Activated CD8-positive, alpha-beta memory T cell treated with anti-CD3 and anti-CD28 coated beads, Interleukin-2, amount 10 ng/mL, durations not matched to agents 7 days and 5 days (primary cell): ENCODE measurements around the gene THTPA. TPM values are rescaled to one million over a fixed set of nuclear protein-coding genes. Genes with fewer than 3 reads are reported as not detected.

Source experiments
- ATAC-seq: fragments of 150-1000 bp; cut with Tn5 transposase; one replicate; pipeline ENCODE4 v1.10.0; 2021; ENCODE audit warnings: moderate library complexity
- CTCF ChIA-PET: fragments of 350-600 bp; sonication (Branson Sonifier 250); formaldehyde crosslinking; loops from one replicate; lab custom pipeline; 2021; ENCODE audit warnings: antibody characterized with exemption; lab: Charles Lee
- DNase-seq: peaks from one replicate; pipeline ENCODE4 v3.0.0-alpha.2; 2020
- H3K27ac Mint-ChIP-seq: one replicate; pipeline ENCODE4 v1.8.0; 2021; ENCODE audit warnings: mild to moderate bottlenecking, mixed read lengths
- H3K27me3 Mint-ChIP-seq: one replicate; pipeline ENCODE4 v1.8.0; 2021; ENCODE audit warnings: mixed read lengths
- H3K36me3 Mint-ChIP-seq: one replicate; pipeline ENCODE4 v1.8.0; 2021; ENCODE audit warnings: mild to moderate bottlenecking, mixed read lengths
- H3K4me1 Mint-ChIP-seq: one replicate; pipeline ENCODE4 v1.8.0; 2021; ENCODE audit warnings: mixed read lengths
- H3K4me3 Mint-ChIP-seq: one replicate; pipeline ENCODE4 v1.8.0; 2021; ENCODE audit warnings: mild to moderate bottlenecking, moderate library complexity, mixed read lengths
- H3K9me3 Mint-ChIP-seq: one replicate; pipeline ENCODE4 v1.8.0; 2022; ENCODE audit warnings: low read depth, mixed read lengths
- total RNA-seq, 2 experiments: library from RNA; stranded (reverse); gene quantifications; one replicate each; pipeline ENCODE4 v1.2.3, GENCODE V29; 2021

The THTPA gene
- total RNA-seq: 10 to 100 TPM; 13.5 to 15.6 TPM

GRCh38 chr14:23555882-23556699, at the start of gene THTPA:
Gene THTPA, plus strand, starts transcription at chr14:23556271. Its CDS starts 487 bp downstream, at chr14:23556758.
- Mint-ChIP-seq H3K36me3 (peaks cover 13% of the 10 kb centered on the region), H3K27ac (peak within 1 kb of the TSS; percentile 93), H3K4me1 (peaks cover 39% of the 10 kb centered on the region), H3K9me3 (no peaks in the 10 kb centered on the region), H3K27me3 (no peaks in the 10 kb centered on the region), H3K4me3 (peak within 1 kb of the TSS; percentile 90)
- peak; percentile 87 for ATAC-seq
- CTCF ChIA-PET: interaction anchor here (0.7 to 10.0 kb wide), 9 partner anchors 11 to 126 kb away, joined by 3 to 212 read pairs (median 4); no protein-coding TSS in a partner anchor
- peak; percentile 97 for DNase-seq

GRCh38 chr14:23512156-23512555, 43.9 kb upstream of the THTPA start:
- Mint-ChIP-seq H3K4me3 (peak overlapping the region; percentile 62), H3K36me3 (no peaks in the 10 kb centered on the region), H3K27me3 (no peaks in the 10 kb centered on the region), H3K4me1 (peaks cover 3% of the 10 kb centered on the region), H3K9me3 (no peaks in the 10 kb centered on the region), H3K27ac (peak overlapping the region; percentile 54)
- no peak for ATAC-seq
- CTCF ChIA-PET: interaction anchor here (1.5 kb wide), 1 partner anchor 27 kb away, joined by 3 read pairs; no protein-coding TSS in a partner anchor
- DNase-seq: no peak

GRCh38 chr14:23513005-23513817, 42.9 kb upstream of the THTPA start:
- ATAC-seq (no peak), DNase-seq (no peak)
- H3K27me3 Mint-ChIP-seq: no peaks in the 10 kb centered on the region
- no peaks in the 10 kb centered on the region for H3K36me3 Mint-ChIP-seq
- H3K27ac Mint-ChIP-seq: no peak overlapping the region
- H3K4me3 Mint-ChIP-seq: no peak overlapping the region
- CTCF ChIA-PET: interaction anchor here (1.5 kb wide), 1 partner anchor 28 kb away, joined by 3 read pairs; no protein-coding TSS in a partner anchor
- H3K9me3 Mint-ChIP-seq: no peaks in the 10 kb centered on the region
- peaks cover 3% of the 10 kb centered on the region for H3K4me1 Mint-ChIP-seq

- ATAC-seq (no peak), DNase-seq (no peak)
- Mint-ChIP-seq H3K36me3 (no peaks in the 10 kb centered on the region), H3K27ac (no peak overlapping the region), H3K27me3 (no peaks in the 10 kb centered on the region), H3K4me3 (no peak overlapping the region), H3K4me1 (peaks cover 3% of the 10 kb centered on the region), H3K9me3 (no peaks in the 10 kb centered on the region)
- CTCF ChIA-PET: no interaction called here
These were observed 42.0 kb upstream of the THTPA start for GRCh38 chr14:23513818-23514643.

- Mint-ChIP-seq H3K9me3 (no peaks in the 10 kb centered on the region), H3K27ac (no peak overlapping the region), H3K4me3 (no peak overlapping the region), H3K36me3 (no peaks in the 10 kb centered on the region), H3K4me1 (peaks cover 3% of the 10 kb centered on the region), H3K27me3 (no peaks in the 10 kb centered on the region)
- CTCF ChIA-PET: no interaction called here
- DNase-seq (no peak), ATAC-seq (no peak)
These were observed 41.5 kb upstream of the THTPA start for GRCh38 chr14:23514644-23514957.

GRCh38 chr14:23517650-23518326, 38.3 kb upstream of the THTPA start:
- DNase-seq: no peak
- Mint-ChIP-seq H3K4me1 (no peaks in the 10 kb centered on the region), H3K9me3 (no peaks in the 10 kb centered on the region), H3K27ac (no peak overlapping the region), H3K4me3 (no peak overlapping the region), H3K27me3 (no peaks in the 10 kb centered on the region), H3K36me3 (no peaks in the 10 kb centered on the region)
- no peak for ATAC-seq
- CTCF ChIA-PET: interaction anchor here (0.9 kb wide), 1 partner anchor 44 kb away, joined by 3 read pairs; no protein-coding TSS in a partner anchor

- Mint-ChIP-seq H3K27me3 (no peaks in the 10 kb centered on the region), H3K4me3 (no peak overlapping the region), H3K27ac (no peak overlapping the region), H3K9me3 (no peaks in the 10 kb centered on the region), H3K36me3 (no peaks in the 10 kb centered on the region), H3K4me1 (no peaks in the 10 kb centered on the region)
- CTCF ChIA-PET: interaction anchor here (0.9 kb wide), 1 partner anchor 45 kb away, joined by 3 read pairs; no protein-coding TSS in a partner anchor
- DNase-seq (no peak), ATAC-seq (no peak)
These were observed 37.4 kb upstream of the THTPA start for GRCh38 chr14:23518709-23519108.

- H3K9me3 Mint-ChIP-seq: no peaks in the 10 kb centered on the region
- H3K36me3 Mint-ChIP-seq: no peaks in the 10 kb centered on the region
- H3K27ac Mint-ChIP-seq: no peak overlapping the region
- no peaks in the 10 kb centered on the region for H3K4me1 Mint-ChIP-seq
- CTCF ChIA-PET: interaction anchor here (0.7 to 1.5 kb wide), 3 partner anchors 39 to 43 kb away, joined by 3 to 5 read pairs (median 3); no protein-coding TSS in a partner anchor
- DNase-seq (no peak), ATAC-seq (no peak)
- no peaks in the 10 kb centered on the region for H3K27me3 Mint-ChIP-seq
- no peak overlapping the region for H3K4me3 Mint-ChIP-seq
These were observed 35.1 kb upstream of the THTPA start for GRCh38 chr14:23520899-23521533.

- ATAC-seq (no peak), DNase-seq (no peak)
- CTCF ChIA-PET: interaction anchor here (0.7 to 1.5 kb wide), 3 partner anchors 38 to 44 kb away, joined by 3 to 4 read pairs (median 3); no protein-coding TSS in a partner anchor
- Mint-ChIP-seq H3K4me3 (no peak overlapping the region), H3K36me3 (no peaks in the 10 kb centered on the region), H3K27ac (no peak overlapping the region), H3K27me3 (no peaks in the 10 kb centered on the region), H3K4me1 (no peaks in the 10 kb centered on the region), H3K9me3 (no peaks in the 10 kb centered on the region)
These were observed 34.1 kb upstream of the THTPA start for GRCh38 chr14:23521785-23522640.

- no peaks in the 10 kb centered on the region for H3K27me3 Mint-ChIP-seq
- no peak overlapping the region for H3K4me3 Mint-ChIP-seq
- CTCF ChIA-PET: interaction anchor here (1.5 kb wide), 1 partner anchor 45 kb away, joined by 4 read pairs; no protein-coding TSS in a partner anchor
- H3K36me3 Mint-ChIP-seq: no peaks in the 10 kb centered on the region
- ATAC-seq: no peak
- no peak overlapping the region for H3K27ac Mint-ChIP-seq
- H3K9me3 Mint-ChIP-seq: no peaks in the 10 kb centered on the region
- DNase-seq: no peak
- H3K4me1 Mint-ChIP-seq: no peaks in the 10 kb centered on the region
These were observed 33.4 kb upstream of the THTPA start for GRCh38 chr14:23522643-23523198.
